ENCODE results near the gene PKD1.

GRCh38 chr16:2071454-2072202 lies 64.1 kb downstream of the PKD1 start:
- TF ChIP-seq YY1 (IDR thresholded peaks at IDR 0.05; ENCODE audit: insufficient read depth, insufficient read length) = no peak
- no peak for TF ChIP-seq SUZ12 (IDR thresholded peaks at IDR 0.05; ENCODE audit: extremely low read depth, insufficient read depth, insufficient read length)
